HG03280 (cell line): Measurements from ENCODE around the gene TMCC1.
"Not testable (repeated sequence)": the region's sequence is repeated elsewhere in the genome, so short reads cannot be mapped to it uniquely, and the experiment has no call there.

ENCODE experiments used
- ATAC-seq: cut with Tn5 transposase; IDR thresholded peaks from one replicate; pipeline ENCODE4 v1.9.1; 2021; ENCODE audit warnings: mild to moderate bottlenecking, moderate library complexity; ENCODE audit not compliant: unreplicated experiment

The TMCC1 gene

GRCh38 chr3:129892857-129893580, 492 bp downstream of the TMCC1 start:
- peak; percentile 68 for ATAC-seq

GRCh38 chr3:129892486-129892856, 1.0 kb downstream of the TMCC1 start:
- ATAC-seq, result no peak

GRCh38 chr3:129890891-129891290, 2.6 kb downstream of the TMCC1 start:
- ATAC-seq, result no peak

DNA sequence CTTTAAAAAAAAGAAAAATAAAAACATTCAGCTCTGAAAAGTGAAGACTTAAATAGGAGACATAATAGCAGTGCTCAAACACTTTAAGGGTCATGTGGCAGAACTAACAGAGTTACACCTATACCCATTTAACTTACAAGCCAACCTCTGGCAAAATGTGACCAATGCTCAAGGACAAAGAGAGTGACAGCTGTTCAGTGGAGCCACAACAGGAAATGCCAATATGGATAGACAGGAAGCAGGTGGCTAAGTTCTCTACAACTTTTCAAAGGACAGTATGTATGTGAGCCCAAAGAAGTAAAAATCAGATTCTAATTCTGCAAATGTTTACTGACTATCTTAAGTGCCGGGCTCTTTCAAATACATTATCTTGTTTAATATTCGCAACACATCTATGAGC, 3.4 kb downstream of the TMCC1 start:
- no peak for ATAC-seq

GRCh38 chr3:129888771-129889170, 4.7 kb downstream of the TMCC1 start:
- ATAC-seq, result no peak

DNA sequence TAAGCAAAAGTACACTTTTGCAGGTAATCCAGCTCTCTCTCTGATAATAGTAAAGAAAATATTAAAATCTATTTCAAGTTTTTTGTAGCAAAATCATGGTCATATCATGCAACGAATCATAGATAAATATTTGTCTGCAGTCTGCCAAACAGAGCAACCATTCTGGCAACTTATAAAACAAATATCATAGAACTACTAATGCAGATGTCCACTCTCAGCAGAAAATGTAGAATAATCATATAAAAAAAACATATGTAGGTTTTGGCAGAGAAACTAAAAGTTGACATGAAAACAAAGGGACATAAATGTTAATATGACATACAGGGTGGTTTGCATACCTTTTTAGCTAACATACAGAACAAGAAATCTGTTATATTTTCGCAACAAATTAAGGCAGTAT, 12.2 kb downstream of the TMCC1 start:
- ATAC-seq, result no peak

GRCh38 chr3:129878355-129878754, 15.2 kb downstream of the TMCC1 start:
- ATAC-seq, result no peak

- not testable (repeated sequence) for ATAC-seq
Observed at GRCh38 chr3:129874479-129874878, 19.0 kb downstream of the TMCC1 start.

GRCh38 chr3:129868912-129869311, 24.6 kb downstream of the TMCC1 start:
- no peak for ATAC-seq

DNA sequence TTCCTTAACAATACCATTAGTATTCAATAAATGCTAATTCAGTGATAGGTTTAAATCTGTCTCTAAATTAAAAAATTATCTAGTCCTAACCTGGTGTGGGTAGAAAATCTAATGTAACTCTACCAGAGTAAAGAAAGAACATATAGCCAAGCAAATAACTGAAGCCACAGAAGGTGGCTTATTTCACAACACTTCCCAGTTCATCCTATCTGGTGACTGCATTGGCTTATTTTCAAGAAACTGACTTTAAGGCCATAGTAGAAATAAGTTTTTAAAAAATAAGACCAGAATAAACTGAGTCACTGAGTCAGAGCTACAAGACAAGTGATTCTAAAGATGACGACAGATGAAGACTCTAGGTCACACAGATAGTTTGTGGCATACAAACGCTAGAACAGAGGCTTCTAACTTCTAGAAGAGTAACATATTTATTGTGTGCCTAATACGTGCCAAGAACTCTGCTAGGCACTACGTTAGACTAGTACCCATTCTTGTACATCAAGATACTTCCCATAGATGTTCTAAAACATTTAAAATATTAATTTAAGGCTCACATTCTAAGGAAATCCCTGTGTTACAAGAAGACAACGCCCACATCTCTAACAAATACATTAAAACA, 25.9 kb downstream of the TMCC1 start:
- no peak for ATAC-seq

DNA sequence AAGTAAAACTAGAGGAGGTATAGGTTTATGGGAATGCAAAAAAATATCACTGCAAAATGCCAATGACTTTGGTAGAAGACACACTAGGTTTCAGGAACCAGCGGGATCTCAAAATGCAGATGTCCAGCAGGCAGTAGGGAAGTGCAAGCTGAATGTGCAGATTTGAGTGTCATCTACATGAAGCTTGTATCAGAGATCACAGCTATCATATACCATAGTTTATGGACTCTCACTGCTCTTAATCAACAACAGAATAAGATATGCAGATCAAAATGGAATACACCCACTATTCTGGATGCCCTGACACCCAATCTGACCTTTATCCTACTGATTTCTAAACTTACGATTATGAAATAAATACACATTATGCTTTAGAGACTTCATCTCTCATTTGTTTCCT, 27.7 kb downstream of the TMCC1 start:
- no peak for ATAC-seq

DNA sequence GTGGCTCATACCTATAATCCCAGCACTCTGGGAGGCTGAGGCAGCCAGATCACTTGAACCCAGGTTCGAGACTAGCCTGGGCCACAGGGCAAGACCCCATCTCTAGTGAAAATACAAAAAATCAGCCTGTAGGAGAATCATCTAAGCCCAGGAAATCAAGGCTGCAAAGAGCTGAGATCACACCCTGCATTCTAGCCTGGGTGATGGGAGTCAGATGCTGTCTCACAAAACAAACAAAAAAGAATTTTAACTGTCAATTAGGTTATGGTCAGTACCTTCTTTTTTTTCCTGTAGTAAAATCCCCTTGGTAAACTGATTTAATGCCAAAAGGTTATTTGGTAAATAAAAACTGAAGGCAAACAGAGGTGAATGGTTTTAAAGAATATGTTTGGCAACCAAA, 29.0 kb downstream of the TMCC1 start:
- ATAC-seq, result no peak

DNA sequence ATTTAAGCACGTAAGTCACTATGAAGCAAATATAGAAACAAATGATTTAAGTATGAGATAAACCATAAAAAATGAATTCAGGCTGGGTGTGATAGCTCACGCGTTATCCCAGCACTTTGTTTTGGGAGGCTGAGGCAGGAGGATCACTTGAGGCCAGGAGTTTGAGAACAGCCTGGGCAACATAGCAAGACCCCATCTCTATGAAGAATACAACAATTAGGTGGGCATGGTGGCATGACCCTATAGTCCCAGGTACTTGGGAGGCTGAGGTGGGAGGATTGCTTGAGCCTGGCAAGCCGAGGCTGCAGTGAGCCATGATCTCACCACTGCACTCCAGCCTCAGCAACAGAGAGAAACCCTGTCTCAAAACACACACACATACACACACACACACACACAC, 34.2 kb downstream of the TMCC1 start:
- ATAC-seq, result no peak

DNA sequence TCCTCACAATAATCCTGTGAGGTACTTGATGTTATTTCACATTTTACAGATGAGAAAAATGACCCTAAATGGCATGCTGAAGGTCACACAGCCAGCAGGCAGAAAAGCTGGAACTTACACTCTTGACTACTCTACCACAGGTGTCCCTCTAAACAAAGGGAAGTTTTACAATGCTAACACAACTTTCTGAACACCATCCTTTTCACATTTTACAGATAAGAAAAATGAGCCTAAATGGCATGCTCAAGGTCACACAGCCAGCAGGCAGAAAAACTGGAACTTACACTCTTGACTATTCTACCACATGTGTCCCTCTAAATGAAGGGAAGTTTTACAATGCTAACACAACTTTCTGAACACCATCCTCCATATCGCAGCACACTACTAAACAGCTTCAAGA, 35.6 kb downstream of the TMCC1 start:
- no peak for ATAC-seq

DNA sequence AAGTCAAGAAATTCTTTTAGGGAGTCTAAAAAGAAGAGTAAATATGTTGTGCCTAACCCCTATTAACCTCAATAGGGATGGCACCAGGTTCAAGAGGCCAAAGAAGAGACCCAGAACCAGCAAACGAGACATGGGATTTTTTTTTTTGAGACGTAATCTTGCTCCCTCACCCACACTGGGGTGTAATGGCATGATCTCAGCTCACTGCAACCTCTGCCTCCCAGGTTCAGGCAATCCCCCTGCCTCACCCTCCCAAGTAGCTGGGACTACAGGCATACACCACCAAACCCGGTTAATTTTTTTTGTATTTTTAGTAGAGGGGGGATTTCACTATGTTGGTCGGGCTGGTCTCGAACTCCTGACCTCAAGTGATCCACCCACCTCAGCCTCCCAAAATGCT, 36.7 kb downstream of the TMCC1 start:
- not testable (repeated sequence) for ATAC-seq

DNA sequence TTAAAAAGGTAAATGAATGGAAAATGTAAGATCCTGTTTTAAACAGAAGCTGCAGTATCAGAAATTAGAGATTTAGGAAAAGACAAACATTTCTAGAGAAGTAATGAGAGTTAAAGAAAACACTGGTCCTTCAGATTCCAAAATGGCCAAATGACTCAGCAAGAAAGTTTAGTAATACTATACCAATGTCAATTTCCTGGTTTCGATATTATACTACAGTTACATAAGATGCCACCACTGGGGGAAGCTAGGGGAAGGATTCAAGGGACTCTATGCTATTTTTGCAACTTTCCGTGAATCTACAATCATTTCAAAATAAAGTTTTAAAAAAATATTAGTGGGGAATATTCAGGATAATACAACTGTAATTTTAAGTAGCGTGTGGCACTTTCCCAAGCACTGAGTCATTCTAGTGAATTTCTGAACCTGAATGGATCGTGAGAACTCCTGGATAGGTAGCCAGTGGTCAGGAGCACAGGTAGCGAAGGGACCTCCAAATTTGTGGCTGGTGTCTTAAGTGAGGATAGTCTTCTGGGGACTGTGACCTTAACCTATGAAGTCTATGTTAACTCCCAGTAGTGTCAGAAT, 37.6 kb downstream of the TMCC1 start:
- ATAC-seq, result no peak

DNA sequence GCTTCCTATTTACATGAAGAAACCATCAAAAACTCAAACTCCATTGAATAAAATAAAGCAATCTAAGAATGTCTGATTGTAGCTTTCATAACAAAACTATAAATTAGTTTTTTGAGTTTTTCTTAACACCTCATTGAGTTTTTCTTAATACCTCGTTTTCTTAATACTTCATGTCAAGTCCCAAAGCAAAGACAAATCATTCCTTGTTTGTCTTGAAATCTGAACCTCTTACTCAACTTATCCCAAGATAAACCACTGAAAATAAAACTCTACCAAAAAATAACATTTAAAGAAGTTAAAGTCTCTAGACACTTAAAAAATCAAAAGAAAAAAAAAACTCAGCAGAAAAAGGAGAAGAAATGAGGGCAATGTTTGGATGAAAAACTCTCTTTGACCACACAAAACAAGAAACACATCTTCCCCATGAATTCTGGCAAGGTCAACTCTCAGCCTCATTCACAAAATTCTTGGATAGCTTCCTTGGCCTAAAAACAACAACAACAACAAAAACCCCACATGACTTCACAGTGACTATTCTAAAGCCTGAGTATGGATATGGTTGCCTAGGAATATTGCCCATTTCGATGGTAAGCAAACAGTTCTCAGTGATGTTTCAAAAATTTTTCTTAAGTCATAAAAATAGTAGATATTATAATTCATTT, 38.2 kb downstream of the TMCC1 start:
- ATAC-seq, result no peak

- no peak for ATAC-seq
Observed at GRCh38 chr3:129854460-129854859, 39.1 kb downstream of the TMCC1 start.

DNA sequence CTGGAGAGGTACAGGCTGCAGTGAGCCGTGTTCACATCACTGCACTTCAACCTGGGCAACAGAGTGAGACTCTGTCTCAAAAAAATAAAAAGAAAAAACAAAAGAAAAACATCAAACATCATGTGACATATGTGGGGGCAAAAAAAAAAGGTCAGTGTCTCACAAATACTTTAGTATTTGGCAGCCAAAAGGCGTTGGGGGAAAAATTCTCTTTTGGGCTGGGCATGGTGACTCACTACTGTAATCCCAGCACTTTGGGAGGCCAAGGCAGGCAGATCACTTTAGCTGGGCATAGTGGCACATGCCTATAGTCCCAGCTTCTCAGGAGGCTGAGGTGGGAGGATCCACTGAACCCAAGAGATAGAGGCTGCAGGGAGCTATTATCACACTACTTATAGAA, 47.6 kb downstream of the TMCC1 start:
- ATAC-seq, result no peak

DNA sequence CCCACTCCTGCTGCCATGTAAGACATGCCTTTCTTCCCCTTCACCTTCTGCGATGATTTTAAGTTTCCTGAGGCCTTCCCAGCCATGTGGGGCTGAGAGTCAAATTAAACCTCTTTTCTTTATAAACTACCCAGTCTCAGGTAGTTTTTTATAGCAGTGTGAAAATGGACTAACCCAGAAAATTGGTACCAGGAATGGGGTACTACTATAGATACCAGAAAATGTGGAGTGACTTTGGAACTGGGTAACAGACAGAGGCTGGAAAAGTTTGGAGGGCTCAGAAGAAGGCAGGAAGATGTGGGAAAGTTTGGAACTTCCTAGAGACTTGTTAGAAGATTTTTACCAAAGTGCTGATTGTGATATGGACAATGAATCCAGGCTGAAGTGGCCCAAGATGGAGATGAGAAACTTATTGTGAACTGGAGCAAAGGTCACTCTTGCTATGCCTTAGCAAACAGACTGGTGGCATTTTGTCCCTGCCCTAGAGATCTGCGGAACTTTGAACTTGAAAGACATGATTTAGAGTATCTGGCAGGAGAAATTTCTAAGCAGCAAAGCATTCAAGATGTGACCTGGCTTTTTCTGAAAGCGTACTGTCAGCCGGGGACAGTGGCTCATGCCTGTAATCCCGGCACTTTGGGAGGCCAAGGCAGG, 52.7 kb downstream of the TMCC1 start:
- ATAC-seq, result no peak

- ATAC-seq, result no peak
Observed at GRCh38 chr3:129838086-129838485, 55.4 kb downstream of the TMCC1 start.
